ENCODE measurements around the gene RAB31.

GRCh38 chr18:9782073-9782857 lies 74.2 kb downstream of the RAB31 start:
- TF ChIP-seq CTCF (IDR thresholded peaks at IDR 0.05) = no peak
- TF ChIP-seq POLR2A (IDR thresholded peaks at IDR 0.05) = no peak

Measured in testis (tissue), 2 donors.